ENCODE results near the gene DMRTC2. TPM values are rescaled to one million over a fixed set of nuclear protein-coding genes. Genes with fewer than 3 reads are reported as not detected.

Gene DMRTC2
- total RNA-seq, 1 experiment from 2014 or later = not detected

- TF ChIP-seq SIN3A (IDR thresholded peaks at IDR 0.05; ENCODE audit: borderline replicate concordance, insufficient read depth, low read depth, low read length) = no peak
- TF ChIP-seq REST (IDR thresholded peaks at IDR 0.05; ENCODE audit: insufficient read depth in 1 of 2, low read depth in 2 of 2, low read length in 1 of 2) = no peak
- TF ChIP-seq, protein P1, sequence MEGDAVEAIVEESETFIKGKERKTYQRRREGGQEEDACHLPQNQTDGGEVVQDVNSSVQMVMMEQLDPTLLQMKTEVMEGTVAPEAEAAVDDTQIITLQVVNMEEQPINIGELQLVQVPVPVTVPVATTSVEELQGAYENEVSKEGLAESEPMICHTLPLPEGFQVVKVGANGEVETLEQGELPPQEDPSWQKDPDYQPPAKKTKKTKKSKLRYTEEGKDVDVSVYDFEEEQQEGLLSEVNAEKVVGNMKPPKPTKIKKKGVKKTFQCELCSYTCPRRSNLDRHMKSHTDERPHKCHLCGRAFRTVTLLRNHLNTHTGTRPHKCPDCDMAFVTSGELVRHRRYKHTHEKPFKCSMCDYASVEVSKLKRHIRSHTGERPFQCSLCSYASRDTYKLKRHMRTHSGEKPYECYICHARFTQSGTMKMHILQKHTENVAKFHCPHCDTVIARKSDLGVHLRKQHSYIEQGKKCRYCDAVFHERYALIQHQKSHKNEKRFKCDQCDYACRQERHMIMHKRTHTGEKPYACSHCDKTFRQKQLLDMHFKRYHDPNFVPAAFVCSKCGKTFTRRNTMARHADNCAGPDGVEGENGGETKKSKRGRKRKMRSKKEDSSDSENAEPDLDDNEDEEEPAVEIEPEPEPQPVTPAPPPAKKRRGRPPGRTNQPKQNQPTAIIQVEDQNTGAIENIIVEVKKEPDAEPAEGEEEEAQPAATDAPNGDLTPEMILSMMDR (IDR thresholded peaks at IDR 0.05) = no peak
- TF ChIP-seq POLR2AphosphoS5 (IDR thresholded peaks at IDR 0.05; ENCODE audit: low read depth, low read length) = no peak
- no peak for TF ChIP-seq TCF7L2 (IDR thresholded peaks at IDR 0.05; ENCODE audit: low read depth, low read length)
- CTCF ChIA-PET = interaction anchor here (0.6 kb wide), 1 partner anchor 43 kb away, joined by 3 read pairs; no protein-coding TSS in a partner anchor
- DNase-seq (ENCODE audit: low read depth, low spot score) (no peak), ATAC-seq (no peak)
- Histone ChIP-seq H3K9me3 (ENCODE audit: control insufficient read depth, insufficient read depth, low read depth, low read length) (no peaks in the 10 kb centered on the region), H3K4me3 (ENCODE audit: low read depth in 2 of 2, low read length in 2 of 2) (no peak overlapping the region), H3K36me3 (ENCODE audit: control insufficient read depth, insufficient read depth, low read length) (no peaks in the 10 kb centered on the region), H3K27ac (ENCODE audit: low read length) (no peak overlapping the region), H3K27me3 (ENCODE audit: control insufficient read depth, insufficient read depth, low read length) (no peaks in the 10 kb centered on the region), H3K4me1 (ENCODE audit: control insufficient read depth, insufficient read depth, low read length) (no peaks in the 10 kb centered on the region)
- BruUV-seq (replicated peaks) = no TSS peak
- POLR2A ChIA-PET = no interaction called here
- in situ Hi-C loops (cut with HindIII; ENCODE audit: low pct_unique_long_range_greater_than_20kb, low sequenced_read_pairs) = no loop called here
- intact Hi-C loops (cut with micrococcal nuclease; ENCODE audit: unreplicated experiment) = no loop called here
These were observed 43.8 kb upstream of the DMRTC2 start for GRCh38 chr19:41801031-41801430.

GRCh38 chr19:41801792-41802211 lies 43.0 kb upstream of the DMRTC2 start:
- ChIA-PET POLR2A (no interaction called here), CTCF (interaction anchor here (0.6 kb wide), 1 partner anchor 43 kb away, joined by 3 read pairs; no protein-coding TSS in a partner anchor)
- BruUV-seq (replicated peaks) = no TSS peak
- no peaks in the 10 kb centered on the region for H3K36me3 ChIP-seq (ENCODE audit: control insufficient read depth, insufficient read depth, low read length)
- no peak overlapping the region for H3K27ac ChIP-seq (ENCODE audit: low read length)
- H3K4me3 ChIP-seq (ENCODE audit: low read depth in 2 of 2, low read length in 2 of 2) = no peak overlapping the region
- H3K4me1 ChIP-seq (ENCODE audit: control insufficient read depth, insufficient read depth, low read length) = no peaks in the 10 kb centered on the region
- in situ Hi-C loops (cut with HindIII; ENCODE audit: low pct_unique_long_range_greater_than_20kb, low sequenced_read_pairs) = no loop called here
- no peaks in the 10 kb centered on the region for H3K27me3 ChIP-seq (ENCODE audit: control insufficient read depth, insufficient read depth, low read length)
- intact Hi-C loops (cut with micrococcal nuclease; ENCODE audit: unreplicated experiment) = no loop called here
- TF ChIP-seq TCF7L2 (IDR thresholded peaks at IDR 0.05; ENCODE audit: low read depth, low read length) (no peak), SIN3A (IDR thresholded peaks at IDR 0.05; ENCODE audit: borderline replicate concordance, insufficient read depth, low read depth, low read length) (no peak), REST (IDR thresholded peaks at IDR 0.05; ENCODE audit: insufficient read depth in 1 of 2, low read depth in 2 of 2, low read length in 1 of 2) (no peak), POLR2AphosphoS5 (IDR thresholded peaks at IDR 0.05; ENCODE audit: low read depth, low read length) (no peak)
- TF ChIP-seq, protein P1 (IDR thresholded peaks at IDR 0.05) = no peak
- H3K9me3 ChIP-seq (ENCODE audit: control insufficient read depth, insufficient read depth, low read depth, low read length) = no peaks in the 10 kb centered on the region
- no peak for DNase-seq (ENCODE audit: low read depth, low spot score)
- no peak for ATAC-seq
